Bronchial epithelial cell (primary cell): Measurements from ENCODE around the gene GLB1L. TPM values are rescaled to one million over a fixed set of nuclear protein-coding genes. Genes with fewer than 3 reads are reported as not detected.
A peak's percentile ranks its signal among the peaks of the same experiment; 100 is the strongest.

Experiments used
- DNase-seq: peaks from one replicate; pipeline ENCODE4 v3.0.0-alpha.2; 2010; ENCODE audit warnings: low read depth
- FAIRE-seq: peaks from 2 replicates; lab custom pipeline; 2011; peaks lifted over from hg19 to GRCh38; lab: Jason Lieb, UNC
- H3K27me3 ChIP-seq: 2 replicates; pipeline ENCODE4 v1.5.1; 2011; ENCODE audit warnings: low read length; ENCODE audit not compliant: control insufficient read depth, insufficient read depth
- H3K36me3 ChIP-seq: 2 replicates; pipeline ENCODE4 v1.5.1; 2011; ENCODE audit warnings: low read length; ENCODE audit not compliant: control insufficient read depth, insufficient read depth
- H3K4me3 ChIP-seq: 2 replicates; pipeline ENCODE4 v1.5.1; 2011; ENCODE audit warnings: mild to moderate bottlenecking, low read depth, low read length, control low read depth
- total RNA-seq: library from RNA; depleted of rRNA; stranded (reverse); fragments of >200 nt; gene quantifications from 2 replicates; pipeline ENCODE4 v1.2.1, GENCODE V29; 2014
- TF ChIP-seq, protein P1 (sequence below): IDR thresholded peaks from 2 replicates; pipeline ENCODE4 v1.5.1; 2011; ENCODE audit warnings: mild to moderate bottlenecking, moderate library complexity, low read length, control low read depth, inconsistent platforms; ENCODE audit not compliant: insufficient read depth, severe bottlenecking

The GLB1L gene
- 3.7 and 4.7 TPM in 2 replicates for total RNA-seq

DNA sequence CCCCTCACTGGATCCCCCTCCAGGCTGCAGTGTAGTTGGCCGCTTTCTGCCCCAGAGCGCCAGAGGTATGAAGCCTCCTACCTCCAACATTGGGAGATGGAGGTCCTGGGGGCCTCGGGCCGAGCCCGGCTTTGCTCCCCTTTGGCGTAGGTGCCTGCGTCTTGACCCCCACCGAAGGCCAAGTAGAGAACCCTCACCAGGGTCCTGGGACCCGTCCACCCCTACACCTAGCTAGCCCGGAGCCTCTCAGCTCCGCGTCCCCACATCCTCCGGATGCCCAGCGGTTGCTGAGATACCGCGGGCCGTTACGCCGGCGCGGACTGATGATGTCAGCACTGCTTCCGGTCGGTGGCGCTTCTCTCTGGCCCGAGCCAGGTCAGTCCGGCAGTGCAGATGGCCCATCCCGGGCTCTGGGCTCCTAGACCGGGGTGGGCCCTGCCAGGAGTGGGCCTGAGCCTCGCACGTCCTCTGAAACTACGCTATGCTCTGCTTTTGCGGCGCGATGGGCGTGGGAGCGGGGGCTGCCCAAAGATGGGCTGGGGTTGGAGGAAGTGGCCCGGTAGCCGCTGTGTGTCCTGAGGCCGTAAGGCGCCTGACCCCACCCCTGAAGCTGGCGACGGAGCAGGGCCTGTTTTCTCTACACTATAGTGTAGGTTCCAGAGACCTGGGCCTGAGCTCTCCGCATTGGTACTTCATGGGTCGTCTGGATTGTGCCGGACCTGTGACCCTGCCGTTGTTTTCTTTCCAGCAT is at the start of gene GLB1L, which contains the start of gene STK16:
Gene GLB1L, minus strand, starts transcription at position 297 of the 751 bp plus-strand sequence. CDS start 1,871 bp downstream, outside the sequence.
Gene STK16, plus strand, starts transcription at position 332 of the 751 bp plus-strand sequence. CDS start 521 bp downstream, outside the sequence.
- TF ChIP-seq, protein P1, sequence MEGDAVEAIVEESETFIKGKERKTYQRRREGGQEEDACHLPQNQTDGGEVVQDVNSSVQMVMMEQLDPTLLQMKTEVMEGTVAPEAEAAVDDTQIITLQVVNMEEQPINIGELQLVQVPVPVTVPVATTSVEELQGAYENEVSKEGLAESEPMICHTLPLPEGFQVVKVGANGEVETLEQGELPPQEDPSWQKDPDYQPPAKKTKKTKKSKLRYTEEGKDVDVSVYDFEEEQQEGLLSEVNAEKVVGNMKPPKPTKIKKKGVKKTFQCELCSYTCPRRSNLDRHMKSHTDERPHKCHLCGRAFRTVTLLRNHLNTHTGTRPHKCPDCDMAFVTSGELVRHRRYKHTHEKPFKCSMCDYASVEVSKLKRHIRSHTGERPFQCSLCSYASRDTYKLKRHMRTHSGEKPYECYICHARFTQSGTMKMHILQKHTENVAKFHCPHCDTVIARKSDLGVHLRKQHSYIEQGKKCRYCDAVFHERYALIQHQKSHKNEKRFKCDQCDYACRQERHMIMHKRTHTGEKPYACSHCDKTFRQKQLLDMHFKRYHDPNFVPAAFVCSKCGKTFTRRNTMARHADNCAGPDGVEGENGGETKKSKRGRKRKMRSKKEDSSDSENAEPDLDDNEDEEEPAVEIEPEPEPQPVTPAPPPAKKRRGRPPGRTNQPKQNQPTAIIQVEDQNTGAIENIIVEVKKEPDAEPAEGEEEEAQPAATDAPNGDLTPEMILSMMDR: no peak
- peak within 1 kb of the TSS; percentile 57 for H3K4me3 ChIP-seq
- peaks cover 10% of the 10 kb centered on the region for H3K36me3 ChIP-seq
- no peaks in the 10 kb centered on the region for H3K27me3 ChIP-seq
- FAIRE-seq (no peak), DNase-seq (peak; percentile 70)

DNA sequence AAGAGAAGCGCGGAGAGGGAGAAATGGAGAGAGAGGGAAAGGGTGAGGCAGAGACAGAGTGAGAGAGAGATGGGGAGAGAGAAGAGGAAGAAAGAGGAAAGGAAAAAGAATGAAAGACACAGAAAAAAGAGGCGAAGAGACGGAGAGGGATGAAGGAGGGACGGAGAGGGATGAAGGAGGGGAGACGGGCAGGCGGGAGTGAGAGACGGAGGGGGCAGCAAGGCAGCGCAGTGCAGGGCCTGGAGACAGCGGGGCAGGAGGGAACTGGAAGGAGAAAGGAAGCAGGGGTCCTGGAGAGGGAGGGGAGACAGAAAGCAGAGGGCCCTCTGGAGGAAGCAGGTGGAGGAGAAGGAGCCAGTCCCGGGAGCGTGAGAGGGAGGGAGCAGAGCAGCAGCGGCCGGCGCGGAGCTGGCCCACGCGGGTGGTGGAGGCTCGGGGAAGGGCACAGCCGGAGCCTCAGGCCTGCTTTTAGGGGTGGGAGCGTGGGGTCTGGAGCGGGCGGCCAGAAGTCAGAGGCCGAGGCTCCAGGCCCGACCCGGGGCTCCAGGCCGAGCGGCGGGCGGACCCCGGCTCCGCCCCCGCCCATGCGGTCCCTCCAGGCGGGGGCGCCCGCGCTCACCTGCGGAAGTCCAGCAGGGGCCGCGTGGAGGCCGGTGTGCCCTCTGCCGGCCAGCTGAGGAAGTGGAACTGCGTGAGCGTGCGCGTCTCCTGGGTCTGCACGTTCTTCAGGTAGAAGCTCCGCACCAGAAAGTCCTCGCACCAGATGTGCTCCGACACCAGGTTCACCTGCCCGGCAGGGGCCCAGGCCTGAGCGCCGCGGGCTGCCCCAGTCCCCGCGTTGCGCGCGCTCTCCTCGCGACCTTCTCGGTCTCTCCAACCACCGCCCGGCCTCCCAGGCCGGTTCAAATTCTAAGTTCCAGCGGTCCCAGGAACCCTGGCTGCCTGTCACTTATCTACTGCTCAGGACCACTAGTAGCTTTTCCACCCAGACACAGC is 49.4 kb upstream of the GLB1L start:
- peaks cover 4% of the 10 kb centered on the region for H3K27me3 ChIP-seq
- DNase-seq (peak; percentile 77), FAIRE-seq (no peak)
- H3K36me3 ChIP-seq: no peaks in the 10 kb centered on the region
- H3K4me3 ChIP-seq: peak overlapping the region; percentile 59
- TF ChIP-seq, protein P1: peak; percentile 96

DNA sequence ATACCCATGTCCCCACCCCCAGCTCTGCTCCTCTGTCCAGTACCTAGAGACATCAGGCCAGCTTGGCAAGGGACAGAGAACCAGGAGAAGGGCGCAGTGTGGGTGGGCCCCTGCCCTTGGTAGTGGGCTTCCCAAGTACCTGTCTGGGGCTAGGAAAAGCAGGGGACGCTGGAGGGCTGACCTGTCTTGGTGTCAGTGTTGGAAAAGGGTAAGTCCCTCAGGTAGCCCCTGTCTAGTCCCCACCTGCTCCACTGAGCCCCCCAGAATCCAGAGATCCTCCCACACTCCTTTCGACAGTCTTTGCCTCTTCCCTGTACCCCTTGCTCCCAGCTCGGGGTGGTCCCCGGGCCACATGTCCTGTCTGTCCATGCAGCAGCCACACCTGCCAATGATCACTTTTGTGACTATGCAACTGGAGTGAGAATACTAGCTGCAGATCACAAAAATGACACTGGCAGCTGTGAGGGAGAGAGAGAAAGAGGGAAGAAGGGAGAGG is 48.5 kb upstream of the GLB1L start:
- FAIRE-seq (no peak), DNase-seq (no peak)
- no peaks in the 10 kb centered on the region for H3K36me3 ChIP-seq

DNA sequence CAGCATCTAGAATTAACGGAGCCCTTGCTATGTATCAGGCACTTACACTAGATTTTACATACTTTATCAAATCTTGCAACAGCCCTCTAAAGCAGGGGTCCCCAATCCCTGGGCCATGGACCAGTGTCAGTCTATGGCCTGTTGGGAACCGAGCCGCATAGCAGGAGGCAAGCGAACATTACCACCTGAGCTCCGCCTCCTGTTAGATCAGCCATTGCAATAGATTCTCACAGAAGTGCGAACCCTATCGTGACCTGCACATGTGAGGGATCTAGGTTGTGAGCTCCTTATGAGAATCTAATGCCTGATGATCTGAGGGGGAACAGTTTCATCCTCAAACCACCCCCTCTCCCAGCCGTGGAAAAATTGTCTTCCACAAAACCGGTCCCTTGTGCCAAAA is 47.4 kb upstream of the GLB1L start:
- DNase-seq: no peak
- no peak for FAIRE-seq
- Histone ChIP-seq H3K4me3 (no peak overlapping the region), H3K27me3 (no peaks in the 10 kb centered on the region), H3K36me3 (no peaks in the 10 kb centered on the region)
- TF ChIP-seq, protein P1: no peak

More for the DNA sequence above, 48.5 kb upstream of the GLB1L start:
- no peaks in the 10 kb centered on the region for H3K27me3 ChIP-seq
- TF ChIP-seq, protein P1: no peak
- H3K4me3 ChIP-seq: no peak overlapping the region

DNA sequence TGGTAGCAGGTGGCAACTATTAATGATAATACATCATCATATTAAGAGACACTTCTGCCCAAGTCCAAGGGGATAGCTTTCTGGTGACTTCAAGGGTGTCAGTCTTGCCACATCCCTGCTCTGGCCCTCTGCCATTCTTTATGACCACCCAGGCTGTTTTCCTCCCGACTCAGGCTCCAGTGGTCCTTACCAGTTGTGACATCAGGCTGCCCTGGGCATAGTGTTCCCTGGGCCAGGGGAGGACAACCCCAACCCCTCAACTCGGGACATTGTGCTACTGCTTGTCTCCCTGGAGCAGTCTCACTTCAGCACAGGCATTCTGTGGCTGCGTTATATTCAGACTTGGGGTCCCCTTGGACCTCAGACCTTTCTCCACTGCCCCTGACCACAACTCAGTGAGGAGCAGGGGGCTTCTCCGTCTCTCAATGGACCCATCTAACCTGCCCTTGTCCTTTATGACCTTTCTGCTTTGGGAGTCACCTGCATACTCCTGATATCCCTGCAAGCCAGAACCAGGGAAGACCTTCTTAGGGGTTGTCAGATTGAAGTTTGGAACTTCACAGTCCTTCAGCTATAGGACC is 46.8 kb upstream of the GLB1L start:
- Histone ChIP-seq H3K36me3 (no peaks in the 10 kb centered on the region), H3K4me3 (no peak overlapping the region), H3K27me3 (no peaks in the 10 kb centered on the region)
- FAIRE-seq (no peak), DNase-seq (no peak)
- TF ChIP-seq, protein P1: no peak
